ENCODE data around the gene NFE2L3. TPM values are rescaled to one million over a fixed set of nuclear protein-coding genes. Genes with fewer than 3 reads are reported as not detected.
"Not testable (repeated sequence)": the region's sequence is repeated elsewhere in the genome, so short reads cannot be mapped to it uniquely, and the experiment has no call there.

The NFE2L3 gene
- total and polyA plus RNA-seq, 2 donors (not counting 1 experiment from before 2014, with no cell fraction given) = 1.4 to 1.6 TPM

DNA sequence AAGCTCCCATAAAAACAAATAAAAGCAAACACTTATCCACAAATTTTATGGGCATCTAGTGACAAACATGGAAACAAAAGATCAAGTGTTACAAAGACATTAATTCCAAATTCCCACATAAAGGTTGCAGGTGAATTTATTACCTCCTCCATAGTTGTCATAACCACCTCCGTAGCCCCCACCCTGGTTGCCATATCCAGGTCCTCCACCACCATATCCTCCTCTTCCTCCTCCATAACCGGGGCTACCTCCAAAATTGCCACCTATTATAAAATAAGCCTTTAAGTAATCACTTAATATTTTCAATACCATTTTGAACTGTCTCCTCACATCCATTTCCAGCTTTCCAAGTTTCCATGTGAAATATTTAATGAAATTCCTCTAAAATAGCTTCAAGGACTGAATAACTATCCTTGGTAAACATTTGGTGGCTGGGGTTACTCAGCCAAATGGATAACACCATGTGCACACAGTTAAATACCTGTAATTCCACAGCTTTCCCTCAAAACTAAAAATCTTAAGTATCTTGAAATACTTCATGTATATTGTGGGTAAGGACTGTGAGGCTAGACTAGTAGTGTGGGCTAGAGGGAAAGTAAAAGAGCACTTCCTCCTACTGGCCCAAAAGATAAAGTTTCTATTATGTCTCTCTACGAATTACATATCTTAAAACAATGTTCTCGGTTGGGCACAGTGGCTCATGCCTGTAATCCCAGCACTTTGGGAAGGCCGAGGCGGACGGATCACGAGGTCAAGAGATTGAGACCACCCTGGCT, 41.6 kb downstream of the NFE2L3 start:
- H3K4me3 ChIP-seq (ENCODE audit: control extremely low read depth in 1 of 5, extremely low read depth in 1 of 5, insufficient read depth in 1 of 5, low read depth in 2 of 5, low read length in 4 of 5) = no peak overlapping the region
- intact Hi-C loops (cut with micrococcal nuclease) = loop anchor here (2.0 to 10.0 kb wide), 2 partner anchors 37 to 971 kb away; partner anchors contain the start of gene HOXA9

DNA sequence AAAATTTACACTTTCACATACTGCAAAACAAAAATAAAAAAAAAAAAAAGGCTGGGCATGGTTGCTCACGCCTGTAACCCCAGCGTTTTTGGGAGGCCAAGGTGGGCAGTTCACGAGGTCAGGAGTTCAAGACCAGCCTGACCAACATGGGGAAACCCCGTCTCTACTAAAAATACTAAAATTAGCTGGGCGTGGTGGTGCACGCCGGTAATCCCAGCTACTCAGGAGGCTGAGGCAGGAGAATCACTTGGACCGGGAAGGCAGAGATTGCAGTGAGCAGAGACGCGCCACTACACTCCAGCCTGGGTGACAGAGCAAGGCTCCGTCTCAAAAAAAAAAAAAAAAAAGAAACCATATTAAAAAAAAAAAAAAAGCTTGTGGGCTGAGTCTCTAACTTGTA, 42.8 kb downstream of the NFE2L3 start:
- H3K4me3 ChIP-seq (ENCODE audit: control extremely low read depth in 1 of 5, extremely low read depth in 1 of 5, insufficient read depth in 1 of 5, low read depth in 2 of 5, low read length in 4 of 5); H3K9me3 ChIP-seq (ENCODE audit: control extremely low read depth in 1 of 3, control insufficient read depth in 2 of 3, insufficient read depth in 1 of 3, low read length in 2 of 3); H3K9me3 Mint-ChIP-seq (ENCODE audit: insufficient read depth); H3K27me3 Mint-ChIP-seq; DNase-seq; H3K9ac ChIP-seq (ENCODE audit: low read length); H2AFZ ChIP-seq (ENCODE audit: insufficient read depth, low read depth, low read length, poor library complexity, severe bottlenecking); ATAC-seq (ENCODE audit: low read depth); H3K27me3 ChIP-seq (replicated peaks in 1 of 4; ENCODE audit: control extremely low read depth in 1 of 4, control insufficient read depth in 3 of 4, insufficient read depth in 4 of 4, low read length in 3 of 4): not testable (repeated sequence)
- Histone ChIP-seq H4K20me1 (ENCODE audit: control insufficient read depth, insufficient read depth, low read length, poor library complexity, severe bottlenecking) (peaks cover 96% of the 10 kb centered on the region), H3K36me3 (replicated peaks in 1 of 2; ENCODE audit: control extremely low read depth in 1 of 2, control insufficient read depth in 1 of 2, extremely low read depth in 1 of 2, insufficient read depth in 2 of 2, low read length in 1 of 2) (peaks cover 3 to 88% of the 10 kb centered on the region in 2 experiments), H3K4me2 (replicated peaks; ENCODE audit: low read depth, low read length, poor library complexity, severe bottlenecking) (peak overlapping the region; percentile 30), H3K79me2 (ENCODE audit: control insufficient read depth, insufficient read depth, low read length) (peaks cover 89% of the 10 kb centered on the region), H3K4me1 (ENCODE audit: control insufficient read depth in 2 of 2, insufficient read depth in 2 of 2, low read length in 2 of 2) (peaks cover 56 to 62% of the 10 kb centered on the region in 2 donors), H3K27ac (ENCODE audit: low read length in 2 of 2) (peak overlapping the region in 1 of 2 donors; percentile 23)
- Mint-ChIP-seq H3K4me3 (peak overlapping the region; percentile 29), H3K4me1 (peaks cover 74% of the 10 kb centered on the region), H3K27ac (peak overlapping the region; percentile 83)
- CTCF ChIA-PET = interaction anchor here (0.8 to 9.6 kb wide), 9 partner anchors 12 to 966 kb away, joined by 3 to 84 read pairs (median 5); partner anchors contain the start of gene NFE2L3
- POLR2A ChIA-PET = interaction anchor here (0.6 to 0.9 kb wide), 7 partner anchors 12 to 957 kb away, joined by 3 to 12 read pairs (median 4); no protein-coding TSS in a partner anchor
- 53% methylated on average over 4 of the region's 11 CpGs for WGBS (ENCODE audit: insufficient coverage)
- intact Hi-C loops (cut with micrococcal nuclease) = loop anchor here (10.0 kb wide), 1 partner anchor 970 kb away; the partner anchor contains the start of gene HOXA9

More for the DNA sequence above, 41.6 kb downstream of the NFE2L3 start:
- H3K36me3 ChIP-seq (replicated peaks in 1 of 2; ENCODE audit: control extremely low read depth in 1 of 2, control insufficient read depth in 1 of 2, extremely low read depth in 1 of 2, insufficient read depth in 2 of 2, low read length in 1 of 2) = peaks cover 4 to 92% of the 10 kb centered on the region in 2 experiments
- H3K9me3 ChIP-seq (ENCODE audit: control extremely low read depth in 1 of 3, control insufficient read depth in 2 of 3, insufficient read depth in 1 of 3, low read length in 2 of 3) = no peaks in the 10 kb centered on the region
- H3K4me1 ChIP-seq (ENCODE audit: control insufficient read depth in 2 of 2, insufficient read depth in 2 of 2, low read length in 2 of 2) = peaks cover 59 to 62% of the 10 kb centered on the region in 2 donors
- H2AFZ ChIP-seq (ENCODE audit: insufficient read depth, low read depth, low read length, poor library complexity, severe bottlenecking) = no peak overlapping the region
- Mint-ChIP-seq H3K4me3 (peak overlapping the region; percentile 59), H3K9me3 (ENCODE audit: insufficient read depth) (no peaks in the 10 kb centered on the region), H3K27me3 (no peaks in the 10 kb centered on the region), H3K4me1 (peaks cover 84% of the 10 kb centered on the region), H3K27ac (peak overlapping the region; percentile 83)
- peak overlapping the region in 1 of 2 donors; percentile 31 for H3K27ac ChIP-seq (ENCODE audit: low read length in 2 of 2)
- peaks cover 92% of the 10 kb centered on the region for H4K20me1 ChIP-seq (ENCODE audit: control insufficient read depth, insufficient read depth, low read length, poor library complexity, severe bottlenecking)
- ChIA-PET CTCF (interaction anchor here (0.9 to 9.6 kb wide), 11 partner anchors 11 to 176 kb away, joined by 3 to 84 read pairs (median 5); partner anchors contain the start of gene NFE2L3), POLR2A (interaction anchor here (0.6 to 0.7 kb wide), 2 partner anchors 11 to 82 kb away, joined by 3 to 5 read pairs; no protein-coding TSS in a partner anchor)
- peak overlapping the region; percentile 45 for H3K4me2 ChIP-seq (replicated peaks; ENCODE audit: low read depth, low read length, poor library complexity, severe bottlenecking)
- H3K9ac ChIP-seq (ENCODE audit: low read length) = no peak overlapping the region
- TF ChIP-seq, protein P1, sequence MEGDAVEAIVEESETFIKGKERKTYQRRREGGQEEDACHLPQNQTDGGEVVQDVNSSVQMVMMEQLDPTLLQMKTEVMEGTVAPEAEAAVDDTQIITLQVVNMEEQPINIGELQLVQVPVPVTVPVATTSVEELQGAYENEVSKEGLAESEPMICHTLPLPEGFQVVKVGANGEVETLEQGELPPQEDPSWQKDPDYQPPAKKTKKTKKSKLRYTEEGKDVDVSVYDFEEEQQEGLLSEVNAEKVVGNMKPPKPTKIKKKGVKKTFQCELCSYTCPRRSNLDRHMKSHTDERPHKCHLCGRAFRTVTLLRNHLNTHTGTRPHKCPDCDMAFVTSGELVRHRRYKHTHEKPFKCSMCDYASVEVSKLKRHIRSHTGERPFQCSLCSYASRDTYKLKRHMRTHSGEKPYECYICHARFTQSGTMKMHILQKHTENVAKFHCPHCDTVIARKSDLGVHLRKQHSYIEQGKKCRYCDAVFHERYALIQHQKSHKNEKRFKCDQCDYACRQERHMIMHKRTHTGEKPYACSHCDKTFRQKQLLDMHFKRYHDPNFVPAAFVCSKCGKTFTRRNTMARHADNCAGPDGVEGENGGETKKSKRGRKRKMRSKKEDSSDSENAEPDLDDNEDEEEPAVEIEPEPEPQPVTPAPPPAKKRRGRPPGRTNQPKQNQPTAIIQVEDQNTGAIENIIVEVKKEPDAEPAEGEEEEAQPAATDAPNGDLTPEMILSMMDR (IDR thresholded peaks at IDR 0.05) = no peak
- TF ChIP-seq EZH2 (IDR thresholded peaks at IDR 0.05; ENCODE audit: borderline replicate concordance, insufficient read depth, low read depth, low read length, poor library complexity, severe bottlenecking) = no peak
- H3K27me3 ChIP-seq (replicated peaks in 1 of 4; ENCODE audit: control extremely low read depth in 1 of 4, control insufficient read depth in 3 of 4, insufficient read depth in 4 of 4, low read length in 3 of 4) = no peaks in the 10 kb centered on the region
- DNase-seq (peak; percentile 37), ATAC-seq (ENCODE audit: low read depth) (no peak)
- H3K79me2 ChIP-seq (ENCODE audit: control insufficient read depth, insufficient read depth, low read length) = peaks cover 77% of the 10 kb centered on the region
- WGBS (ENCODE audit: insufficient coverage) = 85% methylated on average over 8 of the region's 8 CpGs
